PFSK-1 (cell line): Measurements from ENCODE around the gene CRAT.

ENCODE experiments used
- FOXP2 ChIP-seq: optimal IDR thresholded peaks from 2 replicates; pipeline ENCODE3; 2011; ENCODE audit warnings: borderline replicate concordance, control low read depth, inconsistent platforms; ENCODE audit not compliant: insufficient read depth; ENCODE audit errors: extremely low read length, extremely low read depth
- POLR2AphosphoS5 ChIP-seq: IDR thresholded peaks from 2 replicates; pipeline ENCODE4 v1.6.1; 2012; ENCODE audit warnings: low read depth, mild to moderate bottlenecking, control low read depth, low read length, moderate library complexity
- SIN3A ChIP-seq: IDR thresholded peaks from 2 replicates; pipeline ENCODE4 v1.6.1; 2012; ENCODE audit warnings: mild to moderate bottlenecking, low read length, moderate library complexity, borderline replicate concordance; ENCODE audit not compliant: insufficient read depth
- TAF1 ChIP-seq: IDR thresholded peaks from 2 replicates; pipeline ENCODE4 v1.6.1; 2012; ENCODE audit warnings: low read length, control low read depth, borderline replicate concordance; ENCODE audit not compliant: insufficient read depth
- TF ChIP-seq, protein P1 (sequence below), 2 experiments: IDR thresholded peaks; 2 replicates each; pipeline versions ENCODE4 v1.6.1 to v1.8.0; 2011 to 2012; ENCODE audit warnings: low read depth in 2 of 2, low read length in 2 of 2, control low read depth in 1 of 2, inconsistent platforms in 1 of 2, mild to moderate bottlenecking in 1 of 2, moderate library complexity in 1 of 2; ENCODE audit not compliant: insufficient read depth in 1 of 2

Gene CRAT

GRCh38 chr9:129131300-129132145 is 20.9 kb upstream of the CRAT start:
- TF ChIP-seq TAF1 (no peak), FOXP2 (no peak), POLR2AphosphoS5 (no peak), SIN3A (no peak)
- TF ChIP-seq, protein P1, sequence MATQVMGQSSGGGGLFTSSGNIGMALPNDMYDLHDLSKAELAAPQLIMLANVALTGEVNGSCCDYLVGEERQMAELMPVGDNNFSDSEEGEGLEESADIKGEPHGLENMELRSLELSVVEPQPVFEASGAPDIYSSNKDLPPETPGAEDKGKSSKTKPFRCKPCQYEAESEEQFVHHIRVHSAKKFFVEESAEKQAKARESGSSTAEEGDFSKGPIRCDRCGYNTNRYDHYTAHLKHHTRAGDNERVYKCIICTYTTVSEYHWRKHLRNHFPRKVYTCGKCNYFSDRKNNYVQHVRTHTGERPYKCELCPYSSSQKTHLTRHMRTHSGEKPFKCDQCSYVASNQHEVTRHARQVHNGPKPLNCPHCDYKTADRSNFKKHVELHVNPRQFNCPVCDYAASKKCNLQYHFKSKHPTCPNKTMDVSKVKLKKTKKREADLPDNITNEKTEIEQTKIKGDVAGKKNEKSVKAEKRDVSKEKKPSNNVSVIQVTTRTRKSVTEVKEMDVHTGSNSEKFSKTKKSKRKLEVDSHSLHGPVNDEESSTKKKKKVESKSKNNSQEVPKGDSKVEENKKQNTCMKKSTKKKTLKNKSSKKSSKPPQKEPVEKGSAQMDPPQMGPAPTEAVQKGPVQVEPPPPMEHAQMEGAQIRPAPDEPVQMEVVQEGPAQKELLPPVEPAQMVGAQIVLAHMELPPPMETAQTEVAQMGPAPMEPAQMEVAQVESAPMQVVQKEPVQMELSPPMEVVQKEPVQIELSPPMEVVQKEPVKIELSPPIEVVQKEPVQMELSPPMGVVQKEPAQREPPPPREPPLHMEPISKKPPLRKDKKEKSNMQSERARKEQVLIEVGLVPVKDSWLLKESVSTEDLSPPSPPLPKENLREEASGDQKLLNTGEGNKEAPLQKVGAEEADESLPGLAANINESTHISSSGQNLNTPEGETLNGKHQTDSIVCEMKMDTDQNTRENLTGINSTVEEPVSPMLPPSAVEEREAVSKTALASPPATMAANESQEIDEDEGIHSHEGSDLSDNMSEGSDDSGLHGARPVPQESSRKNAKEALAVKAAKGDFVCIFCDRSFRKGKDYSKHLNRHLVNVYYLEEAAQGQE (IDR thresholded peaks at IDR 0.05; ENCODE audit: insufficient read depth in 1 of 2, low read depth in 2 of 2, low read length in 2 of 2): no peak

GRCh38 chr9:129130791-129131190 is 20.2 kb upstream of the CRAT start:
- TF ChIP-seq TAF1 (no peak), POLR2AphosphoS5 (no peak), SIN3A (no peak), FOXP2 (no peak)
- TF ChIP-seq, protein P1 (IDR thresholded peaks at IDR 0.05; ENCODE audit: insufficient read depth in 1 of 2, low read depth in 2 of 2, low read length in 2 of 2): no peak

GRCh38 chr9:129128689-129129088 is 18.1 kb upstream of the CRAT start:
- TF ChIP-seq, protein P1 (IDR thresholded peaks at IDR 0.05; ENCODE audit: insufficient read depth in 1 of 2, low read depth in 2 of 2, low read length in 2 of 2): no peak
- TF ChIP-seq FOXP2 (no peak), TAF1 (no peak), POLR2AphosphoS5 (no peak), SIN3A (no peak)

DNA sequence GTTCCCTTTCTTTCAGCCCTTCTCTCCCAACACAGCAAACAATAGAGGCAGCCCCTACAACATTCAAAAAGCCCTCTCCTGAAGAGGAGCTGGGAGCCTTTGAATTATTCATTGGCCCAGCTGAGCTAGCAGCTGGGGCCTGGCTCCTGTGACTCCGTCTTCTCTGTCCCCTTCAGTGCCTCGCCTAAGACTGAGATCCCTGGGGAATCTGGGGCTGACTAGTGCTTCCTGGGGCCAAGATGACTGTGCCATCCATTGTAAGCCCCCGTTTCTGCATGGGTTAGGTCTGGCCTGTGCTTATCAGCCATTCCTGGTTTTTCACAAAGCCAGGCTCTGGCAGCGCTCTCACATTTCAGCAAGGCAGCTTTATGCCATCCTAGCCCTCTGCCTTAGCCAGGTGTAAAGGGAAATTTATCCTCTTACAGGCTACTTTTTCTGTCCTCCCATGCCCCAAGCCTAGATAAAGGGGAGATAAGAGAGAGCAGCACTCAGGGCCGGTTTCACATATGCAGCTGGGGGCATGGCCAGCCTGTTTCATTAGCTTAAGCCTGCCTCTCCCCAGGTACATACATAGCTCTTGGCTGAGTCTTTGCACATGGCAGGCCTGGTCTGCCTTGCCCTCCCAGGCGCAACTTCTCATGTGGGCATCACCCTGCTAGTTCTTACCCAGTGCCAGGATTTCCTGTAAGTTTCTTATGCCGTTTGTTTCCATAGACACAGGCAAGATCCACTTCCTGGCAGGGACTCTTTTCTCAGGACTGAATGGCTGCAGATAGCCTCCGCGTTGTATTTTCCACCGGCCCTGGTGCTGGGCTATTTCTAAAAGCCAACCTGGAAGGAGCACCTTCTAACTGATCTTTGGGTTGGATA is 16.4 kb upstream of the CRAT start:
- TF ChIP-seq POLR2AphosphoS5: no peak
- no peak for TF ChIP-seq SIN3A
- TF ChIP-seq TAF1: no peak
- no peak for TF ChIP-seq FOXP2
- TF ChIP-seq, protein P1 (IDR thresholded peaks at IDR 0.05; ENCODE audit: insufficient read depth in 1 of 2, low read depth in 2 of 2, low read length in 2 of 2): no peak
